ENCODE results near the gene NSMCE3. TPM values are rescaled to one million over a fixed set of nuclear protein-coding genes. Genes with fewer than 3 reads are reported as not detected.

NSMCE3 gene
- total RNA-seq, 2 donors from 2014 or later: 10.0 to 11.1 TPM

DNA sequence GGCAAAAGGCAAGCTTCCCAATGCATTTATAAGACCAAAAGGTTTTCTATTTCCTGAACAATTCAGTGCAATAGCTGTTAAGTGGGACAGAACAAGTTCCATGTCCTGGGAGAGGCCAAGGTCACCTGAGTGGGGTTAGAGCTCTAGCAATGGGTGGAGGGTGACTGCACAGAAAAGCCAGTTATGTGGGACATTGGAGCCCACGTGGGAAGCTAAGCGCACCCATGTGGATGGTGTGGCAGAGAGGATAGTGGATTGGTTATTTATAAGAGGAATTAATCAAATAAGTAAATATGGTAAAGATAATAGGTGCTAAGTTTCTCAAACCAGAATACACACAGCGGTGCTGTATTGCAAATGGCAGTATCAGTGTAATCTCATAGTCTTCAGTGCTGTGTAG lies 6.3 kb downstream of the NSMCE3 start:
- Histone ChIP-seq H3K36me3 (no peaks in the 10 kb centered on the region), H3K27ac (no peak overlapping the region), H3K4me3 (no peak overlapping the region), H3K27me3 (replicated peaks; ENCODE audit: insufficient read depth) (no peaks in the 10 kb centered on the region), H3K9me3 (no peaks in the 10 kb centered on the region), H3K4me1 (ENCODE audit: control insufficient read depth in 1 of 2, low read depth in 2 of 2) (peaks cover 6 to 11% of the 10 kb centered on the region in 2 donors)
- no peak for ATAC-seq (ENCODE audit: insufficient number of reproducible peaks, low FRiP score, low read depth)
- DNase-seq (ENCODE audit: low spot score): no peak
- TF ChIP-seq, protein P1, sequence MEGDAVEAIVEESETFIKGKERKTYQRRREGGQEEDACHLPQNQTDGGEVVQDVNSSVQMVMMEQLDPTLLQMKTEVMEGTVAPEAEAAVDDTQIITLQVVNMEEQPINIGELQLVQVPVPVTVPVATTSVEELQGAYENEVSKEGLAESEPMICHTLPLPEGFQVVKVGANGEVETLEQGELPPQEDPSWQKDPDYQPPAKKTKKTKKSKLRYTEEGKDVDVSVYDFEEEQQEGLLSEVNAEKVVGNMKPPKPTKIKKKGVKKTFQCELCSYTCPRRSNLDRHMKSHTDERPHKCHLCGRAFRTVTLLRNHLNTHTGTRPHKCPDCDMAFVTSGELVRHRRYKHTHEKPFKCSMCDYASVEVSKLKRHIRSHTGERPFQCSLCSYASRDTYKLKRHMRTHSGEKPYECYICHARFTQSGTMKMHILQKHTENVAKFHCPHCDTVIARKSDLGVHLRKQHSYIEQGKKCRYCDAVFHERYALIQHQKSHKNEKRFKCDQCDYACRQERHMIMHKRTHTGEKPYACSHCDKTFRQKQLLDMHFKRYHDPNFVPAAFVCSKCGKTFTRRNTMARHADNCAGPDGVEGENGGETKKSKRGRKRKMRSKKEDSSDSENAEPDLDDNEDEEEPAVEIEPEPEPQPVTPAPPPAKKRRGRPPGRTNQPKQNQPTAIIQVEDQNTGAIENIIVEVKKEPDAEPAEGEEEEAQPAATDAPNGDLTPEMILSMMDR (IDR thresholded peaks at IDR 0.05): no peak

DNA sequence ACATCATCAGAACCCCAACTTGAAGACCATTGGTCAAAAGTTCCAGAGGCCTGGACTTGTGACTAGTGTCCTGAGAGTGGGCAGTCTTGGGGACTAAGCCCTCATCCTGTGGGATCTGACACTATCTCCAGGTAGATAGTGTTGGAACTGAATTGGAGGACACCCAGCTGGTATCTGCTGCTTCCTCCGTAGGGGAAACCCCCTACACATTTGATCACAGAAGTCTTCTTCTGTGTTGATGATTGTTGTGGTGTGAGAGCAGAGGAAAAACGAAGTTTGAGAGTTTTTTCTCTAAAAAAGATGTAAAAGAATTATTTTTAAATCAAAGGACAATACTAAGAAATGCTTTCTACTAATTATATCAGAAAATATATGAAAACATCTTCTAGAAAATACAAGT lies 6.9 kb downstream of the NSMCE3 start:
- TF ChIP-seq, protein P1 (IDR thresholded peaks at IDR 0.05): no peak
- ATAC-seq (ENCODE audit: insufficient number of reproducible peaks, low FRiP score, low read depth) (no peak), DNase-seq (ENCODE audit: low spot score) (no peak)
- no peak overlapping the region for H3K27ac ChIP-seq
- peaks cover 3 to 6% of the 10 kb centered on the region in 2 donors for H3K4me1 ChIP-seq (ENCODE audit: control insufficient read depth in 1 of 2, low read depth in 2 of 2)
- no peaks in the 10 kb centered on the region for H3K27me3 ChIP-seq (replicated peaks; ENCODE audit: insufficient read depth)
- no peaks in the 10 kb centered on the region for H3K36me3 ChIP-seq
- H3K9me3 ChIP-seq: no peaks in the 10 kb centered on the region
- no peak overlapping the region for H3K4me3 ChIP-seq

DNA sequence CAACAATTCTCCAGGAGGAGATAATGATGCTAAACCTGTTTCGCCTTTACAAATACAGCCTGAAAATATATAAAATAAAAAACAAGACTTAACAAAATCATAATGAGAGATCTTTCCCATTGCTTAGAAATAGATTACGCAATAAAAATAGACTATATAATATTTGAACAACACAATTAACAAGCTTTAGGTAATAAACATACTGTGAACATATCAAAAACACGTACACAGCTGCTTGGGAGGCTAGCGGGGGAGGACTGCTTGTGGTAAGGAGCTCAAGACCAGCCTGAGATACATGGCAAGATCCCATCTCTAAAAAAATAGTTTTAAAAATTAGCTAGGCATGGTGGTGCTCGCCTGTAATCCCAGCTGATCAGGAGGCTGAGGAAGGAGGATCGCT lies 8.7 kb downstream of the NSMCE3 start:
- TF ChIP-seq, protein P1 (IDR thresholded peaks at IDR 0.05): no peak
- Histone ChIP-seq H3K27me3 (replicated peaks; ENCODE audit: insufficient read depth) (no peaks in the 10 kb centered on the region), H3K36me3 (no peaks in the 10 kb centered on the region), H3K4me1 (ENCODE audit: control insufficient read depth in 1 of 2, low read depth in 2 of 2) (no peaks in the 10 kb centered on the region), H3K4me3 (no peak overlapping the region), H3K27ac (no peak overlapping the region), H3K9me3 (no peaks in the 10 kb centered on the region)
- ATAC-seq (ENCODE audit: insufficient number of reproducible peaks, low FRiP score, low read depth) (no peak), DNase-seq (ENCODE audit: low spot score) (no peak)

DNA sequence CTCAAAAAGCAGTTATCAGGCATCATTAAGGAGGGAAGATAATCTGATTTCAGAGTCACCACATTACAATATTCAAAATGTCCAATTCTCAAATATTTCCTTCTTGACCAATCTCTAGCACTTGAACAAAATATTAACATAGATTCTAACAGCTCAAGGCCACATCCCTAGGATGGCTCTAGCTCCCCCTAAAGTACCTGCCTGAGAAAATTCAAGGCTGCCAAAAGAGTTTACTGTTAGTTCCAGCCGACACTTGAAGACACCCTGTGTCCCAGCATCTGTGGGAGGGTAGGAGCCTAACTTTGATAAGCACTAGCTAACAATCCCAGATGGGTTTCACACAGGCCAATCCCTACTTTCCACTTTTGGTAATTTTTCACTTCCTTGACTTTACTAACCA lies 10.4 kb downstream of the NSMCE3 start:
- H3K9me3 ChIP-seq: no peaks in the 10 kb centered on the region
- H3K27me3 ChIP-seq (replicated peaks; ENCODE audit: insufficient read depth): no peaks in the 10 kb centered on the region
- ATAC-seq (ENCODE audit: insufficient number of reproducible peaks, low FRiP score, low read depth) (no peak), DNase-seq (ENCODE audit: low spot score) (no peak)
- no peaks in the 10 kb centered on the region for H3K4me1 ChIP-seq (ENCODE audit: control insufficient read depth in 1 of 2, low read depth in 2 of 2)
- TF ChIP-seq, protein P1 (IDR thresholded peaks at IDR 0.05): no peak
- no peak overlapping the region for H3K27ac ChIP-seq
- no peaks in the 10 kb centered on the region for H3K36me3 ChIP-seq
- no peak overlapping the region for H3K4me3 ChIP-seq

DNA sequence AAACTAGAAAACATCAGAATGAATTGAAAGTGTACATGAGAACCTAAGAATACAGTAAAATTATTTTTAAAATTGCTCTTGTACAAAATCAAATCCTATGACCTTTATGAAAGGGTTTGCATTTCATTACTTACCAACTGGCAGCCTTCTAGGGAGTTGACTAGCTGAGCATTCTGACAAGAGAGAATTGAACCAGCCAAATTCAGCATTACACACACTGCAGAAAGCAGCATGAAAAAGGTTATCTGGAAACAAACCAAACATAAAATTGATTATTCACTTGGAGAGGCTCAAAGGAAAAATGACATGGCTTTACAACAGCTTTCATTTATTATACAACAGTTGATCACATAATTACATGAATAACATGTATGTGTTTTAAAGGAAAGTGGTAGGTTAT lies 17.4 kb downstream of the NSMCE3 start:
- no peaks in the 10 kb centered on the region for H3K27me3 ChIP-seq (replicated peaks; ENCODE audit: insufficient read depth)
- H3K4me1 ChIP-seq (ENCODE audit: control insufficient read depth in 1 of 2, low read depth in 2 of 2): no peaks in the 10 kb centered on the region
- DNase-seq (ENCODE audit: low spot score) (no peak), ATAC-seq (ENCODE audit: insufficient number of reproducible peaks, low FRiP score, low read depth) (no peak)
- no peak overlapping the region for H3K27ac ChIP-seq
- H3K9me3 ChIP-seq: no peaks in the 10 kb centered on the region
- no peaks in the 10 kb centered on the region for H3K36me3 ChIP-seq
- TF ChIP-seq, protein P1 (IDR thresholded peaks at IDR 0.05): no peak
- H3K4me3 ChIP-seq: no peak overlapping the region

Data from thoracic aorta (tissue), 2 donors.